Endothelial cell of umbilical vein (primary cell): ENCODE measurements around the gene ZNF141. TPM values are rescaled to one million over a fixed set of nuclear protein-coding genes. Genes with fewer than 3 reads are reported as not detected.

ENCODE experiments used
- Bru-seq: library from RNA; stranded (reverse); fragments of 400-500 nt; gene quantifications from one replicate; lab custom pipeline; 2021; lab: Mats Ljungman, UMichigan
- BruChase-seq, 2 experiments: library from RNA; stranded (reverse); fragments of 400-500 nt; gene quantifications; one replicate each; lab custom pipeline; 2021; lab: Mats Ljungman, UMichigan
- BruUV-seq: library from RNA; stranded (reverse); fragments of 400-500 nt; replicated peaks from 2 replicates; lab custom pipeline; 2021; lab: Mats Ljungman, UMichigan
- CTCF ChIA-PET: fragments of 300-600, 350-600 bp; sonication (Branson Sonifier 250); formaldehyde crosslinking; loops from one replicate; lab custom pipeline; 2021; ENCODE audit warnings: antibody characterized with exemption, inconsistent platforms; lab: Charles Lee
- POLR2A ChIA-PET: fragments of 300-600, 350-600 bp; sonication (Branson Sonifier 250); formaldehyde crosslinking; loops from one replicate; lab custom pipeline; 2021; ENCODE audit warnings: antibody characterized with exemption, inconsistent platforms; lab: Charles Lee
- DNase-seq: peaks from one replicate; pipeline ENCODE4 v3.0.0-alpha.2; 2011; ENCODE audit warnings: low read depth, low spot score
- FAIRE-seq: peaks from 2 replicates; lab custom pipeline; 2011; peaks lifted over from hg19 to GRCh38; lab: Jason Lieb, UNC
- H2AFZ ChIP-seq: 2 replicates; pipeline ENCODE4 v1.6.0; 2012; ENCODE audit warnings: low read depth, low read length, control low read depth, inconsistent platforms
- H3K27ac ChIP-seq: 2 replicates; pipeline ENCODE4 v1.5.1; 2011; ENCODE audit warnings: low read depth, mild to moderate bottlenecking, control low read depth, low read length, moderate library complexity; ENCODE audit not compliant: insufficient read depth
- H3K27me3 ChIP-seq, 2 experiments: 2 replicates each; pipeline versions ENCODE4 v1.6.0 to v1.6.1; 2011; ENCODE audit warnings: low read length in 2 of 2, mixed read lengths in 1 of 2; ENCODE audit not compliant: control insufficient read depth in 2 of 2, insufficient read depth in 2 of 2
- H3K36me3 ChIP-seq, 2 experiments: 2 replicates in 1 of 2; 3 replicates in 1 of 2; pipeline ENCODE4 v1.5.1; 2011; ENCODE audit warnings: low read length in 2 of 2, mild to moderate bottlenecking in 1 of 2, moderate library complexity in 1 of 2; ENCODE audit not compliant: control insufficient read depth in 2 of 2, insufficient read depth in 2 of 2; ENCODE audit errors: extremely low read depth in 1 of 2
- H3K4me1 ChIP-seq: 3 replicates; pipeline ENCODE4 v1.5.1; 2011; ENCODE audit warnings: mild to moderate bottlenecking, low read length; ENCODE audit not compliant: control insufficient read depth, insufficient read depth; ENCODE audit errors: extremely low read depth
- H3K4me2 ChIP-seq: 2 replicates; pipeline ENCODE4 v1.6.1; 2011; ENCODE audit warnings: low read length, control low read depth, mixed read lengths; ENCODE audit not compliant: insufficient read depth
- H3K4me3 ChIP-seq, 3 experiments: fragments of 200-600 bp in 1 of 3; sonication (generic), shearing (Covaris generic) in 1 of 3; replicated peaks in 1 of 3; 2 replicates each; pipeline ENCODE4 v1.5.1; 2011 to 2016; ENCODE audit warnings: control low read depth in 3 of 3, low read length in 3 of 3, mild to moderate bottlenecking in 2 of 3, inconsistent platforms in 1 of 3, low read depth in 1 of 3, moderate library complexity in 1 of 3; ENCODE audit not compliant: insufficient read depth in 1 of 3
- H3K79me2 ChIP-seq: 2 replicates; pipeline ENCODE4 v1.6.0; 2012; ENCODE audit warnings: low read length, inconsistent platforms; ENCODE audit not compliant: control insufficient read depth, insufficient read depth
- H3K9ac ChIP-seq: replicated peaks from 2 replicates; pipeline ENCODE3; 2011; ENCODE audit warnings: low read length, control low read depth; ENCODE audit not compliant: insufficient read depth; ENCODE audit errors: extremely low read depth
- H3K9me1 ChIP-seq: replicated peaks from 3 replicates; pipeline ENCODE4 v1.6.0; 2011; ENCODE audit warnings: mild to moderate bottlenecking, low read length; ENCODE audit not compliant: control insufficient read depth, insufficient read depth; ENCODE audit errors: extremely low read depth
- H3K9me3 ChIP-seq: replicated peaks from 2 replicates; pipeline ENCODE4 v1.5.1; 2012; ENCODE audit warnings: low read length, inconsistent platforms; ENCODE audit not compliant: control insufficient read depth, insufficient read depth
- H4K20me1 ChIP-seq: replicated peaks from 2 replicates; pipeline ENCODE3; 2011; ENCODE audit warnings: mild to moderate bottlenecking, low read length; ENCODE audit not compliant: control insufficient read depth, insufficient read depth; ENCODE audit errors: extremely low read depth
- EZH2 ChIP-seq: IDR thresholded peaks from 2 replicates; pipeline ENCODE4 v1.6.1; 2012; ENCODE audit warnings: borderline replicate concordance, low read depth, mild to moderate bottlenecking, moderate library complexity, low read length, inconsistent platforms; ENCODE audit not compliant: severe bottlenecking
- FOS ChIP-seq: IDR thresholded peaks from 2 replicates; pipeline ENCODE4 v1.6.1; 2011; ENCODE audit warnings: mild to moderate bottlenecking, low read length, moderate library complexity, borderline replicate concordance; ENCODE audit not compliant: insufficient read depth
- GATA2 ChIP-seq: IDR thresholded peaks from 2 replicates; pipeline ENCODE4 v1.7.0; 2011; ENCODE audit warnings: low read depth, mild to moderate bottlenecking, moderate library complexity, mixed read lengths, low read length; ENCODE audit not compliant: insufficient read length, insufficient read depth
- JUN ChIP-seq: IDR thresholded peaks from 2 replicates; pipeline ENCODE4 v1.6.1; 2011; ENCODE audit warnings: borderline replicate concordance, low read depth; ENCODE audit not compliant: insufficient read length, insufficient read depth
- MYC ChIP-seq: IDR thresholded peaks from one replicate; pipeline ENCODE4 v1.6.1; 2011; ENCODE audit warnings: mild to moderate bottlenecking, low read depth, low read length
- POLR2A ChIP-seq: IDR thresholded peaks from 2 replicates; pipeline ENCODE4 v1.6.1; 2012; ENCODE audit warnings: low read depth, mild to moderate bottlenecking, control low read depth, low read length
- POLR2AphosphoS5 ChIP-seq: IDR thresholded peaks from 2 replicates; pipeline ENCODE4 v1.6.1; 2012; ENCODE audit warnings: low read depth, mild to moderate bottlenecking, control low read depth, low read length, moderate library complexity; ENCODE audit not compliant: insufficient read depth
- dilution Hi-C: fragments of 300-500 bp; cut with MboI; formaldehyde crosslinking; loops from one replicate; pipeline ENCODE4 v1.15.0; 2019; ENCODE audit warnings: low sequenced_read_pairs; ENCODE audit not compliant: extremely low pct_ligation_motif_present
- intact Hi-C: fragments of 100-400 bp; cut with micrococcal nuclease; formaldehyde crosslinking; loops from one replicate; pipeline ENCODE4 v1.10.0; 2022
- long read RNA-seq: library from polyadenylated mRNA; stranded (forward); transcript quantifications from one replicate; pipeline ENCODE4 v2.0.0, GENCODE V29; 2021
- polyA minus RNA-seq, 3 experiments: library from RNA; depleted of rRNA, polyadenylated mRNA; stranded (reverse); fragments of >200 nt; gene quantifications; 1 replicate in 1 of 3; 2 replicates in 2 of 3; pipeline ENCODE4 v1.2.3, GENCODE V29; 2011
- polyA plus RNA-seq, 4 experiments: library from polyadenylated mRNA; depleted of rRNA in 3 of 4; stranded (reverse) in 3 of 4; unstranded in 1 of 4; fragments of >200 nt; gene quantifications; 2 replicates each; pipeline versions ENCODE4 v1.2.1 to v1.2.3, GENCODE V29; 2011 to 2012; ENCODE audit warnings: missing spikeins in 1 of 4
- total RNA-seq: library from RNA; stranded (reverse); gene quantifications from 2 replicates; pipeline ENCODE4 v1.2.3, GENCODE V29; 2021
- TF ChIP-seq, protein P1 (sequence below), 2 donors: IDR thresholded peaks; 1 replicate in 1 of 2; 2 replicates in 1 of 2; pipeline ENCODE4 v1.5.1; 2011; ENCODE audit warnings: low read length in 2 of 2, mild to moderate bottlenecking in 2 of 2, moderate library complexity in 2 of 2, control low read depth in 1 of 2, inconsistent platforms in 1 of 2, low read depth in 1 of 2; ENCODE audit not compliant: insufficient read depth in 1 of 2; ENCODE audit errors: extremely low read depth in 1 of 2
- TF ChIP-seq, protein P2 (sequence below): IDR thresholded peaks from 2 replicates; pipeline ENCODE4 v1.6.1; 2011; ENCODE audit not compliant: insufficient read depth, insufficient read length

The ZNF141 gene
- total RNA-seq (9.8 and 11.4 TPM in 2 replicates), polyA plus RNA-seq (2.0 and 2.2 TPM in 2 replicates), polyA minus RNA-seq (4.6 TPM in 2 replicates), Bru-seq, nascent RNA (percentile 80 among the genes with signal in this experiment), BruChase-seq, experiment 1, labeled RNA remaining after a 6-hour chase (percentile 60 among the genes with signal in this experiment), BruChase-seq, experiment 2, labeled RNA remaining after a 2-hour chase (percentile 76 among the genes with signal in this experiment)
- polyA plus RNA-seq (2011; cell fraction: cytosol; rRNA removed): 1.7 and 1.8 TPM in 2 replicates
- polyA plus RNA-seq (2011; cell fraction: nucleus; rRNA removed): 12.1 and 16.6 TPM in 2 replicates
- polyA plus RNA-seq (2012): 2.3 and 2.4 TPM in 2 replicates
- not detected for polyA minus RNA-seq (2011; cell fraction: cytosol; rRNA and poly(A)+ RNA removed)
- 14.4 and 17.9 TPM in 2 replicates for polyA minus RNA-seq (2011; cell fraction: nucleus; rRNA and poly(A)+ RNA removed)
- long read RNA-seq, partial matches to known transcripts: 0 of 6 reads
- long read RNA-seq, other reads (novel, unspliced or antisense): 2 of 6 reads

- Histone ChIP-seq H4K20me1 (no peaks in the 10 kb centered on the region), H3K9me3 (no peaks in the 10 kb centered on the region), H2AFZ (peak within 1 kb of the TSS; percentile 92), H3K4me2 (peak within 1 kb of the TSS; percentile 22), H3K4me1 (peaks cover 3% of the 10 kb centered on the region), H3K4me3 (peak within 1 kb of the TSS; percentile 24 to 78 (median 39)), H3K27me3 (no peaks in the 10 kb centered on the region), H3K79me2 (peaks cover 18% of the 10 kb centered on the region), H3K9ac (peak within 1 kb of the TSS; percentile 53), H3K27ac (peak within 1 kb of the TSS; percentile 1), H3K9me1 (no peaks in the 10 kb centered on the region), H3K36me3 (no peaks in the 10 kb centered on the region)
- ChIA-PET POLR2A (no interaction called here), CTCF (no interaction called here)
- DNase-seq (peak; percentile 95), FAIRE-seq (peak; percentile 98)
- intact Hi-C loops (loop anchor here (1.0 to 10.0 kb wide), 5 partner anchors 33 to 337 kb away; partner anchors contain the start of genes ATP5ME, MYL5, PIGG and ZNF721), dilution Hi-C loops (no loop called here)
- TF ChIP-seq GATA2 (no peak), JUN (no peak), POLR2A (peak; percentile 79), MYC (no peak), POLR2AphosphoS5 (peak; percentile 43)
- BruUV-seq: no TSS peak
Observed at GRCh38 chr4:337143-337931, at the start of gene ZNF141. Gene ZNF141, plus strand, starts transcription at chr4:337814. Its CDS starts 170 bp downstream, at chr4:337984.

DNA sequence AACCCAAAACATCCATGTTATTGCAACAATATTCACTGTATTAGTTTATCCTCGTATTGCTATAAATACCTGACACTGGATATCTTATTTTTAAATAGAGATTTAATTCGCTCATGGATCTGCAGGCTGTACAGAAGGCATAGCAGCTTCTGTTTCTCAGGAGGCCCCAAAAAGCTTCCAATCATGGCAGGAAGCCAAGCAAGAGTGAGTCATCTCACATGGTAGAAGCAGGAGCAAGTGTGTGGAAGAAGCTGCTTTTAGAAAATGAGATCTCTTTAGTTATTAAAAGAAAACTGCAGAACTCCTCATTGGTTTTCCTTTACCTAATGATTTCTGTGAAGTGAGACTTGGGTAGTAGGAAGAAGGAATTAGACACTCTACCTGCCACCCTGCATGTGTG lies 48.7 kb upstream of the ZNF141 start:
- H3K4me3 ChIP-seq: no peak overlapping the region
- no peaks in the 10 kb centered on the region for H3K36me3 ChIP-seq
- intact Hi-C loops (no loop called here), dilution Hi-C loops (no loop called here)
- H3K9me1 ChIP-seq: no peaks in the 10 kb centered on the region
- no peaks in the 10 kb centered on the region for H3K4me1 ChIP-seq
- POLR2A ChIA-PET: no interaction called here
- BruUV-seq: no TSS peak
- CTCF ChIA-PET: no interaction called here
- no peaks in the 10 kb centered on the region for H3K9me3 ChIP-seq
- H3K9ac ChIP-seq: no peak overlapping the region
- no peak overlapping the region for H2AFZ ChIP-seq
- no peaks in the 10 kb centered on the region for H3K79me2 ChIP-seq
- H3K27me3 ChIP-seq: no peaks in the 10 kb centered on the region
- no peak for DNase-seq
- no peak for FAIRE-seq
- H4K20me1 ChIP-seq: no peaks in the 10 kb centered on the region
- TF ChIP-seq, protein P1, sequence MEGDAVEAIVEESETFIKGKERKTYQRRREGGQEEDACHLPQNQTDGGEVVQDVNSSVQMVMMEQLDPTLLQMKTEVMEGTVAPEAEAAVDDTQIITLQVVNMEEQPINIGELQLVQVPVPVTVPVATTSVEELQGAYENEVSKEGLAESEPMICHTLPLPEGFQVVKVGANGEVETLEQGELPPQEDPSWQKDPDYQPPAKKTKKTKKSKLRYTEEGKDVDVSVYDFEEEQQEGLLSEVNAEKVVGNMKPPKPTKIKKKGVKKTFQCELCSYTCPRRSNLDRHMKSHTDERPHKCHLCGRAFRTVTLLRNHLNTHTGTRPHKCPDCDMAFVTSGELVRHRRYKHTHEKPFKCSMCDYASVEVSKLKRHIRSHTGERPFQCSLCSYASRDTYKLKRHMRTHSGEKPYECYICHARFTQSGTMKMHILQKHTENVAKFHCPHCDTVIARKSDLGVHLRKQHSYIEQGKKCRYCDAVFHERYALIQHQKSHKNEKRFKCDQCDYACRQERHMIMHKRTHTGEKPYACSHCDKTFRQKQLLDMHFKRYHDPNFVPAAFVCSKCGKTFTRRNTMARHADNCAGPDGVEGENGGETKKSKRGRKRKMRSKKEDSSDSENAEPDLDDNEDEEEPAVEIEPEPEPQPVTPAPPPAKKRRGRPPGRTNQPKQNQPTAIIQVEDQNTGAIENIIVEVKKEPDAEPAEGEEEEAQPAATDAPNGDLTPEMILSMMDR (IDR thresholded peaks at IDR 0.05; ENCODE audit: extremely low read depth in 1 of 2, insufficient read depth in 1 of 2, low read depth in 1 of 2, low read length in 2 of 2): no peak
- no peak for TF ChIP-seq MYC
- TF ChIP-seq, protein P2, sequence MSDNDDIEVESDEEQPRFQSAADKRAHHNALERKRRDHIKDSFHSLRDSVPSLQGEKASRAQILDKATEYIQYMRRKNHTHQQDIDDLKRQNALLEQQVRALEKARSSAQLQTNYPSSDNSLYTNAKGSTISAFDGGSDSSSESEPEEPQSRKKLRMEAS: no peak
- TF ChIP-seq JUN: no peak
- no peak for TF ChIP-seq FOS
- TF ChIP-seq POLR2AphosphoS5: no peak
- no peak for TF ChIP-seq EZH2
- no peak for TF ChIP-seq POLR2A
- TF ChIP-seq GATA2: no peak
- H3K27ac ChIP-seq: no peak overlapping the region
- H3K4me2 ChIP-seq: no peak overlapping the region
